GM12878 (cell line): Measurements from ENCODE around the gene PLD4. TPM values are rescaled to one million over a fixed set of nuclear protein-coding genes. Genes with fewer than 3 reads are reported as not detected.

ENCODE experiments used
- ATAC-seq: fragments of 200-7000 bp; cut with Tn5 transposase; 3 replicates; pipeline ENCODE4 v1.9.1; 2020; ENCODE audit warnings: mild to moderate bottlenecking, moderate library complexity
- BruUV-seq: library from RNA; stranded (reverse); fragments of 400-500 nt; replicated peaks from 2 replicates; lab custom pipeline; 2021; lab: Mats Ljungman, UMichigan
- CTCF ChIA-PET: fragments of 300-600 bp; sonication (Branson Sonifier 250); formaldehyde crosslinking; extraction: SDS; loops from one replicate; lab custom pipeline; 2021; ENCODE audit warnings: inconsistent platforms; lab: Yijun Ruan, JAX
- POLR2A ChIA-PET: fragments of 350-600 bp; formaldehyde crosslinking; extraction: SDS; loops from one replicate; lab custom pipeline; 2021; ENCODE audit warnings: inconsistent platforms; lab: Charles Lee
- RAD21 ChIA-PET: fragments of 300-600 bp; sonication (Branson Sonifier 250); formaldehyde crosslinking; loops from one replicate; lab custom pipeline; 2023; ENCODE audit warnings: antibody characterized with exemption; ENCODE audit not compliant: unreplicated experiment; lab: Charles Lee
- SMC1A ChIA-PET: fragments of 300-600 bp; sonication (Branson Sonifier 250); formaldehyde crosslinking; loops from one replicate; lab custom pipeline; 2023; ENCODE audit not compliant: unreplicated experiment, uncharacterized antibody; lab: Charles Lee
- DNase-seq: peaks from one replicate; pipeline ENCODE4 v3.0.0-alpha.2; 2011; ENCODE audit warnings: low read depth, low spot score
- FAIRE-seq: peaks from 3 replicates; lab custom pipeline; 2011; peaks lifted over from hg19 to GRCh38; lab: Jason Lieb, UNC
- H2AFZ ChIP-seq: 2 replicates; pipeline ENCODE4 v1.6.0; 2011; ENCODE audit warnings: low read depth, low read length, control low read depth; ENCODE audit not compliant: control insufficient read depth
- H3K27ac ChIP-seq: 2 replicates; pipeline ENCODE4 v1.5.1; 2011; ENCODE audit warnings: control low read depth; ENCODE audit not compliant: control insufficient read depth, insufficient read depth
- H3K27me3 ChIP-seq, 2 experiments: replicated peaks in 1 of 2; 2 replicates each; pipeline versions ENCODE4 v1.6.0 to v1.6.1; 2011; ENCODE audit warnings: low read length in 1 of 2; ENCODE audit not compliant: control insufficient read depth in 2 of 2, insufficient read depth in 2 of 2
- H3K36me3 ChIP-seq, 2 experiments: 2 replicates each; pipeline ENCODE4 v1.5.1; 2011; ENCODE audit warnings: low read length in 1 of 2; ENCODE audit not compliant: control insufficient read depth in 2 of 2, insufficient read depth in 2 of 2
- H3K4me1 ChIP-seq: 2 replicates; pipeline ENCODE4 v1.6.1; 2011; ENCODE audit warnings: mild to moderate bottlenecking, low read length, moderate library complexity, mixed read lengths; ENCODE audit not compliant: control insufficient read depth, insufficient read depth
- H3K4me2 ChIP-seq: 2 replicates; pipeline ENCODE4 v1.6.0; 2011; ENCODE audit warnings: control low read depth; ENCODE audit not compliant: control insufficient read depth, insufficient read depth
- H3K4me3 ChIP-seq: fragments of 200-600 bp; sonication (generic); 2 replicates; pipeline ENCODE4 v1.5.1; 2016
- H3K79me2 ChIP-seq: 2 replicates; pipeline ENCODE4 v1.6.0; 2011; ENCODE audit warnings: low read length; ENCODE audit not compliant: control insufficient read depth, insufficient read depth
- H3K9ac ChIP-seq: 2 replicates; pipeline ENCODE4 v1.8.0; 2011; ENCODE audit warnings: low read length, control low read depth, mixed read lengths; ENCODE audit not compliant: control insufficient read depth, insufficient read depth
- H3K9me3 ChIP-seq: replicated peaks from 3 replicates; pipeline ENCODE4 v1.5.1; 2011; ENCODE audit warnings: mild to moderate bottlenecking, low read length; ENCODE audit not compliant: control insufficient read depth, insufficient read depth
- H4K20me1 ChIP-seq: 2 replicates; pipeline ENCODE4 v1.6.0; 2011; ENCODE audit not compliant: control insufficient read depth, insufficient read depth
- BACH1 ChIP-seq: fragments of 450-650 bp; IDR thresholded peaks from 2 replicates; pipeline ENCODE4 v1.6.1; 2017; ENCODE audit warnings: mild to moderate bottlenecking, borderline replicate concordance
- CREM ChIP-seq: IDR thresholded peaks from 2 replicates; pipeline ENCODE4 v1.6.1; 2014; ENCODE audit warnings: antibody characterized with exemption, low read depth
- PAX8 ChIP-seq: fragments of 450-650 bp; IDR thresholded peaks from 2 replicates; pipeline ENCODE4 v1.6.1; 2017; ENCODE audit warnings: mild to moderate bottlenecking, moderate library complexity
- SP1 ChIP-seq: IDR thresholded peaks from one replicate; pipeline ENCODE4 v1.6.1; 2011; ENCODE audit warnings: low read depth, low read length
- SPI1 ChIP-seq: IDR thresholded peaks from 2 replicates; pipeline ENCODE4 v1.6.1; 2011; ENCODE audit warnings: low read depth, mild to moderate bottlenecking, low read length, moderate library complexity, borderline replicate concordance; ENCODE audit not compliant: insufficient read depth
- STAT3 ChIP-seq: IDR thresholded peaks from 2 replicates; pipeline ENCODE4 v1.6.1; 2011; ENCODE audit warnings: low read depth, low read length, improper control_type of control experiment
- YBX1 ChIP-seq: fragments of 450-650 bp; IDR thresholded peaks from 2 replicates; pipeline ENCODE4 v1.6.1; 2016; ENCODE audit warnings: antibody characterized with exemption
- ZNF274 ChIP-seq: IDR thresholded peaks from one replicate; pipeline ENCODE4 v1.8.0; 2011; ENCODE audit not compliant: insufficient read length, insufficient read depth
- WGBS: methylation state at CpG from one replicate; pipeline ENCODE4 v1.1.6; 2016; ENCODE audit warnings: low lambda C conversion rate; ENCODE audit not compliant: insufficient replicate concordance, insufficient coverage; ENCODE audit errors: missing lambda C conversion rate; 5-methylcytosine and 5-hydroxymethylcytosine counted together
- in situ Hi-C: fragments of 300-500 bp; cut with MboI; formaldehyde crosslinking; loops from 9 replicates; pipeline ENCODE4 v1.14.3; 2018; ENCODE audit warnings: mixed read lengths
- intact Hi-C: fragments of 100-400 bp; cut with micrococcal nuclease; formaldehyde crosslinking; loops from one replicate; pipeline ENCODE4 v1.14.2; 2022; ENCODE audit not compliant: unreplicated experiment
- polyA plus RNA-seq, 11 experiments: library from polyadenylated mRNA; depleted of rRNA in 4 of 11; unstranded in 6 of 11; stranded (reverse) in 5 of 11; fragments of >200 nt; fragmentation: Nextera tagmentation in 4 of 11; fragmentation: Illumina TruSeq in 1 of 11; extraction: Ambion mirVana in 4 of 11; extraction: Trizol in 1 of 11; gene quantifications; 1 replicate in 1 of 11; 2 replicates in 10 of 11; pipeline versions ENCODE4 v1.2.1 to v1.2.3, GENCODE V29; 2011 to 2016; ENCODE audit warnings: inconsistent platforms in 2 of 11, missing spikeins in 2 of 11, low read depth in 1 of 11
- total RNA-seq, 4 experiments: library from RNA; depleted of rRNA in 3 of 4; stranded (reverse); fragments of >200 nt in 3 of 4; fragmentation: Illumina TruSeq in 1 of 4; extraction: Trizol in 1 of 4; gene quantifications; 2 replicates each; pipeline versions ENCODE4 v1.2.1 to v1.2.3, GENCODE V29; 2013 to 2021
- TF ChIP-seq, protein P1 (sequence below): IDR thresholded peaks from 2 replicates; pipeline ENCODE4 v1.6.1; 2011; ENCODE audit warnings: mild to moderate bottlenecking, low read depth, low read length, moderate library complexity; ENCODE audit not compliant: insufficient replicate concordance
- TF ChIP-seq, protein P2 (sequence below): fragments of 450-650 bp; IDR thresholded peaks from 2 replicates; pipeline ENCODE4 v1.6.1; 2016; ENCODE audit warnings: mild to moderate bottlenecking, moderate library complexity, borderline replicate concordance

PLD4 gene
- total and polyA plus RNA-seq, 10 of the 15 experiments (the other 5 are each of a cell fraction or from before 2014, with no cell fraction given), result 0.20 to 57.7 (median 9.9) TPM

DNA sequence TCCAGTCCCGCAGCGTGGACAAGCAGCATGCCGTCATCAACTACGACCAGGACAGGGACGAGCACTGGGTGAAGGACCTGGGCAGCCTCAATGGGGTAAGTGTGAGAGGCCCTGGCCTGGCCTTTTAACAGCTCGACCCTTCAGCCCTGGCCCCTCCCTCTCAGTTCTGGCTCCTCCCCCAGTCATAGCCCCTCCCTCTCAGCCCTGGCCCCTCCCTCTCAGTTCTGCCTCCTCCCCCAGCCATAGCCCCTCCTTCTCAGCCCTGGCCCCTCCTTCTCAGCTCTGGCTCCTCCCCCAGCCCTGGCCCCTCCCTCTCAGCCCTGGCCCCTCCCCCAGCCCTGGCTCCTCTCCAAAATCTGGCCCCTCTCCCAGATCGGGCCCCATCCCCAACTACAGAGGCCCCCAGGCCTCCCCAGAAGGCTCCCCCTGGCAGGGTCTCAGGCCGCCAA lies 48.4 kb upstream of the PLD4 start:
- no peaks in the 10 kb centered on the region for H3K27me3 ChIP-seq
- peak; percentile 79 for ATAC-seq
- SMC1A ChIA-PET, result no interaction called here
- no peaks in the 10 kb centered on the region for H3K9me3 ChIP-seq
- POLR2A ChIA-PET, result no interaction called here
- TF ChIP-seq, protein P1, sequence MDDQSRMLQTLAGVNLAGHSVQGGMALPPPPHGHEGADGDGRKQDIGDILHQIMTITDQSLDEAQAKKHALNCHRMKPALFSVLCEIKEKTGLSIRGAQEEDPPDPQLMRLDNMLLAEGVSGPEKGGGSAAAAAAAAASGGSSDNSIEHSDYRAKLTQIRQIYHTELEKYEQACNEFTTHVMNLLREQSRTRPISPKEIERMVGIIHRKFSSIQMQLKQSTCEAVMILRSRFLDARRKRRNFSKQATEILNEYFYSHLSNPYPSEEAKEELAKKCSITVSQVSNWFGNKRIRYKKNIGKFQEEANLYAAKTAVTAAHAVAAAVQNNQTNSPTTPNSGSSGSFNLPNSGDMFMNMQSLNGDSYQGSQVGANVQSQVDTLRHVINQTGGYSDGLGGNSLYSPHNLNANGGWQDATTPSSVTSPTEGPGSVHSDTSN, result no peak
- TF ChIP-seq SPI1 (no peak), YBX1 (no peak), BACH1 (no peak)
- no peaks in the 10 kb centered on the region for H3K4me1 ChIP-seq
- no peaks in the 10 kb centered on the region; the same call in 1 of the 2 replicates for H4K20me1 ChIP-seq
- H3K9ac ChIP-seq, result no peak overlapping the region
- no peak overlapping the region for H3K4me2 ChIP-seq
- no peaks in the 10 kb centered on the region for H3K79me2 ChIP-seq
- intact Hi-C loops (no loop called here), in situ Hi-C loops (no loop called here)
- no peak overlapping the region for H3K4me3 ChIP-seq
- no peak overlapping the region for H3K27ac ChIP-seq
- RAD21 ChIA-PET, result no interaction called here
- no peak for FAIRE-seq
- DNase-seq, result no peak
- no peaks in the 10 kb centered on the region for H3K36me3 ChIP-seq
- WGBS, result 79% methylated on average over 7 of the region's 8 CpGs
- BruUV-seq, result no TSS peak
- CTCF ChIA-PET, result no interaction called here
- no peak overlapping the region for H2AFZ ChIP-seq

DNA sequence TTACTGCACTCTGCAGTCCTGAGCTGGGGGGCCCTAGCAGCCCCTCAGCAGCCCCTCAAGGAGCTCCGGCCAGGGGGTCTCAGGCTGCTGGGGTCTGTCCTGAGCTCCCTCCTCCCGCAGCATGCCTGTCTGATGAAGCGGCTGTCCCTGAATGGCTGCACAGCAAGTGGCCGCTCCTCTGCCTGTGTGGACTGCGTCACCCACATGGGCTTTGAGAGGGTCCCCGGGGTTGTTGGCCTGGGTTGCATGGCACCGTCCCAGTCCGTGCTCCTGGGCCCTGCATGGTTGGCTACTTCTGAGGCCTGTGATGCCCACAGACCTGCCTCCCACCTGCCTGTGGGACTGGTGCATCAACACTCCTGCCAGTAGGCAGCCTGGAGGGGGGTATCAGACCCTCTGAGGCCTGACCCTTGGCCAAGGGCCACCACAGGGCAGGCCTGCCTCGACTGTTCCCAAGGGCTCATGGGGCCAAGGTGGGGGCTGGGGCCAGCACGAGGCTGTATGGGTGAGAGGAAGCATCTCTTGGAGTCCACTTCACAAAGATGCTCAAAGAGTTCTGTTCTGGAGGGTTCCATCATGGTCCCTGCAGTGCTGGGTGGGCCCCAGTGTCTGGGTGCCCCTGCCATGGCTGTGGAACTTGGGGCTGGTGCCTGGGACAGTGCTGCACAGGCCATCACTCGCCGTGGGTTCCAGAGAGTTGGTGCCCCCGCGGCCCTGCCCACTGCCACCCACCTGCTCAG lies 47.4 kb upstream of the PLD4 start:
- in situ Hi-C loops (no loop called here), intact Hi-C loops (no loop called here)
- no peak for FAIRE-seq
- ATAC-seq, result no peak
- 48% methylated on average over 14 of the region's 14 CpGs for WGBS
- BruUV-seq, result no TSS peak
- ChIA-PET CTCF (no interaction called here), POLR2A (no interaction called here), RAD21 (no interaction called here), SMC1A (no interaction called here)
- Histone ChIP-seq H3K9me3 (no peaks in the 10 kb centered on the region), H3K27ac (no peak overlapping the region), H3K27me3 (no peaks in the 10 kb centered on the region), H3K4me3 (no peak overlapping the region), H3K4me2 (no peak overlapping the region), H3K79me2 (no peaks in the 10 kb centered on the region), H3K4me1 (no peaks in the 10 kb centered on the region), H2AFZ (no peak overlapping the region), H3K36me3 (no peaks in the 10 kb centered on the region), H4K20me1 (no peaks in the 10 kb centered on the region; the same call in 1 of the 2 replicates), H3K9ac (no peak overlapping the region)
- DNase-seq, result no peak
- no peak for TF ChIP-seq SP1
- TF ChIP-seq PAX8, result no peak
- no peak for TF ChIP-seq CREM
- TF ChIP-seq, protein P2, sequence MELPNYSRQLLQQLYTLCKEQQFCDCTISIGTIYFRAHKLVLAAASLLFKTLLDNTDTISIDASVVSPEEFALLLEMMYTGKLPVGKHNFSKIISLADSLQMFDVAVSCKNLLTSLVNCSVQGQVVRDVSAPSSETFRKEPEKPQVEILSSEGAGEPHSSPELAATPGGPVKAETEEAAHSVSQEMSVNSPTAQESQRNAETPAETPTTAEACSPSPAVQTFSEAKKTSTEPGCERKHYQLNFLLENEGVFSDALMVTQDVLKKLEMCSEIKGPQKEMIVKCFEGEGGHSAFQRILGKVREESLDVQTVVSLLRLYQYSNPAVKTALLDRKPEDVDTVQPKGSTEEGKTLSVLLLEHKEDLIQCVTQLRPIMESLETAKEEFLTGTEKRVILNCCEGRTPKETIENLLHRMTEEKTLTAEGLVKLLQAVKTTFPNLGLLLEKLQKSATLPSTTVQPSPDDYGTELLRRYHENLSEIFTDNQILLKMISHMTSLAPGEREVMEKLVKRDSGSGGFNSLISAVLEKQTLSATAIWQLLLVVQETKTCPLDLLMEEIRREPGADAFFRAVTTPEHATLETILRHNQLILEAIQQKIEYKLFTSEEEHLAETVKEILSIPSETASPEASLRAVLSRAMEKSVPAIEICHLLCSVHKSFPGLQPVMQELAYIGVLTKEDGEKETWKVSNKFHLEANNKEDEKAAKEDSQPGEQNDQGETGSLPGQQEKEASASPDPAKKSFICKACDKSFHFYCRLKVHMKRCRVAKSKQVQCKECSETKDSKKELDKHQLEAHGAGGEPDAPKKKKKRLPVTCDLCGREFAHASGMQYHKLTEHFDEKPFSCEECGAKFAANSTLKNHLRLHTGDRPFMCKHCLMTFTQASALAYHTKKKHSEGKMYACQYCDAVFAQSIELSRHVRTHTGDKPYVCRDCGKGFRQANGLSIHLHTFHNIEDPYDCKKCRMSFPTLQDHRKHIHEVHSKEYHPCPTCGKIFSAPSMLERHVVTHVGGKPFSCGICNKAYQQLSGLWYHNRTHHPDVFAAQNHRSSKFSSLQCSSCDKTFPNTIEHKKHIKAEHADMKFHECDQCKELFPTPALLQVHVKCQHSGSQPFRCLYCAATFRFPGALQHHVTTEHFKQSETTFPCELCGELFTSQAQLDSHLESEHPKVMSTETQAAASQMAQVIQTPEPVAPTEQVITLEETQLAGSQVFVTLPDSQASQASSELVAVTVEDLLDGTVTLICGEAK, result no peak
- TF ChIP-seq STAT3, result no peak
- no peak for TF ChIP-seq ZNF274
- no peak for TF ChIP-seq SPI1
